HUES64 (cell line): ENCODE measurements around the gene RABGAP1L.

ENCODE experiments used
- H3K27ac ChIP-seq: 2 replicates; pipeline ENCODE4 v1.7.0; 2013; ENCODE audit warnings: low read depth, low read length, inconsistent platforms
- H3K27me3 ChIP-seq: 2 replicates; pipeline ENCODE4 v1.6.1; 2013; ENCODE audit warnings: mild to moderate bottlenecking, low read length; ENCODE audit not compliant: insufficient read depth
- H3K36me3 ChIP-seq: 2 replicates; pipeline ENCODE4 v1.6.1; 2013; ENCODE audit warnings: mild to moderate bottlenecking, low read length; ENCODE audit not compliant: insufficient read depth
- H3K4me1 ChIP-seq: 2 replicates; pipeline ENCODE4 v1.6.1; 2013; ENCODE audit warnings: mild to moderate bottlenecking, low read length, moderate library complexity; ENCODE audit not compliant: insufficient read depth
- H3K4me3 ChIP-seq: 2 replicates; pipeline ENCODE4 v1.5.1; 2013; ENCODE audit warnings: mild to moderate bottlenecking, low read length, moderate library complexity
- H3K9ac ChIP-seq: 2 replicates; pipeline ENCODE4 v1.6.1; 2013; ENCODE audit warnings: mild to moderate bottlenecking, low read depth, low read length
- H3K9me3 ChIP-seq: 2 replicates; pipeline ENCODE4 v1.6.1; 2013; ENCODE audit warnings: low read depth, low read length; ENCODE audit not compliant: insufficient read depth
- WGBS: fragments of 150-250, 120-280 bp; methylation state at CpG from one replicate; pipeline ENCODE4 v1.1.7; 2013; ENCODE audit warnings: missing lambda C conversion rate; 5-methylcytosine and 5-hydroxymethylcytosine counted together

Gene RABGAP1L

GRCh38 chr1:174274884-174275283 is 115.6 kb downstream of the RABGAP1L start:
- no peak overlapping the region for H3K27ac ChIP-seq
- H3K4me1 ChIP-seq, result no peaks in the 10 kb centered on the region
- WGBS, result 83% methylated on average over 1 of the region's 2 CpGs
- no peaks in the 10 kb centered on the region for H3K9me3 ChIP-seq
- H3K9ac ChIP-seq, result no peak overlapping the region
- H3K27me3 ChIP-seq, result no peaks in the 10 kb centered on the region
- H3K36me3 ChIP-seq, result no peaks in the 10 kb centered on the region
- H3K4me3 ChIP-seq, result no peak overlapping the region

- 94% methylated on average over 1 of the region's 1 CpG for WGBS
- no peaks in the 10 kb centered on the region for H3K9me3 ChIP-seq
- no peak overlapping the region for H3K27ac ChIP-seq
- H3K36me3 ChIP-seq, result no peaks in the 10 kb centered on the region
- H3K4me1 ChIP-seq, result no peaks in the 10 kb centered on the region
- no peak overlapping the region for H3K4me3 ChIP-seq
- no peaks in the 10 kb centered on the region for H3K27me3 ChIP-seq
- no peak overlapping the region for H3K9ac ChIP-seq
Observed at GRCh38 chr1:174276087-174276486, 116.8 kb downstream of the RABGAP1L start.

GRCh38 chr1:174284052-174284451 is 124.7 kb downstream of the RABGAP1L start:
- Histone ChIP-seq H3K27me3 (no peaks in the 10 kb centered on the region), H3K9me3 (no peaks in the 10 kb centered on the region), H3K9ac (no peak overlapping the region), H3K4me1 (no peaks in the 10 kb centered on the region), H3K36me3 (no peaks in the 10 kb centered on the region), H3K4me3 (no peak overlapping the region), H3K27ac (no peak overlapping the region)
- WGBS, result 100% methylated on average over 2 of the region's 2 CpGs

GRCh38 chr1:174286042-174286441 is 126.7 kb downstream of the RABGAP1L start:
- no peak overlapping the region for H3K27ac ChIP-seq
- H3K9me3 ChIP-seq, result no peaks in the 10 kb centered on the region
- H3K36me3 ChIP-seq, result no peaks in the 10 kb centered on the region
- H3K4me3 ChIP-seq, result no peak overlapping the region
- no peaks in the 10 kb centered on the region for H3K27me3 ChIP-seq
- no peak overlapping the region for H3K9ac ChIP-seq
- H3K4me1 ChIP-seq, result no peaks in the 10 kb centered on the region
- WGBS, result 90% methylated on average over 1 of the region's 1 CpG

GRCh38 chr1:174289644-174290310 is 130.5 kb downstream of the RABGAP1L start:
- Histone ChIP-seq H3K9ac (no peak overlapping the region), H3K36me3 (no peaks in the 10 kb centered on the region), H3K27me3 (no peaks in the 10 kb centered on the region), H3K4me1 (no peaks in the 10 kb centered on the region), H3K27ac (no peak overlapping the region), H3K9me3 (no peaks in the 10 kb centered on the region), H3K4me3 (no peak overlapping the region)
- 68% methylated on average over 2 of the region's 2 CpGs for WGBS

GRCh38 chr1:174291059-174291458 is 131.7 kb downstream of the RABGAP1L start:
- Histone ChIP-seq H3K27me3 (no peaks in the 10 kb centered on the region), H3K27ac (no peak overlapping the region), H3K9me3 (no peaks in the 10 kb centered on the region), H3K9ac (no peak overlapping the region), H3K4me1 (no peaks in the 10 kb centered on the region), H3K36me3 (no peaks in the 10 kb centered on the region), H3K4me3 (no peak overlapping the region)

- Histone ChIP-seq H3K9me3 (peaks cover 5% of the 10 kb centered on the region), H3K27ac (no peak overlapping the region), H3K9ac (no peak overlapping the region), H3K36me3 (no peaks in the 10 kb centered on the region), H3K27me3 (no peaks in the 10 kb centered on the region), H3K4me1 (no peaks in the 10 kb centered on the region), H3K4me3 (no peak overlapping the region)
- WGBS, result 94% methylated on average over 4 of the region's 4 CpGs
Observed at GRCh38 chr1:174296309-174296708, 137.0 kb downstream of the RABGAP1L start.

- H3K9me3 ChIP-seq, result peaks cover 9% of the 10 kb centered on the region
- H3K4me3 ChIP-seq, result no peak overlapping the region
- no peak overlapping the region for H3K27ac ChIP-seq
- H3K9ac ChIP-seq, result no peak overlapping the region
- WGBS, result 87% methylated on average over 10 of the region's 10 CpGs
- no peaks in the 10 kb centered on the region for H3K27me3 ChIP-seq
- H3K4me1 ChIP-seq, result no peaks in the 10 kb centered on the region
- no peaks in the 10 kb centered on the region for H3K36me3 ChIP-seq
Observed at GRCh38 chr1:174297351-174297750, 138.0 kb downstream of the RABGAP1L start.

- H3K4me3 ChIP-seq, result no peak overlapping the region
- WGBS, result 89% methylated on average over 5 of the region's 5 CpGs
- H3K36me3 ChIP-seq, result no peaks in the 10 kb centered on the region
- H3K9ac ChIP-seq, result no peak overlapping the region
- H3K27me3 ChIP-seq, result no peaks in the 10 kb centered on the region
- no peaks in the 10 kb centered on the region for H3K4me1 ChIP-seq
- H3K9me3 ChIP-seq, result peaks cover 9% of the 10 kb centered on the region
- no peak overlapping the region for H3K27ac ChIP-seq
Observed at GRCh38 chr1:174301295-174302077, 142.2 kb downstream of the RABGAP1L start.

- H3K9ac ChIP-seq, result no peak overlapping the region
- no peaks in the 10 kb centered on the region for H3K4me1 ChIP-seq
- peaks cover 2% of the 10 kb centered on the region; the same call in 1 of the 2 replicates for H3K9me3 ChIP-seq
- no peak overlapping the region for H3K27ac ChIP-seq
- H3K27me3 ChIP-seq, result no peaks in the 10 kb centered on the region
- no peak overlapping the region for H3K4me3 ChIP-seq
- H3K36me3 ChIP-seq, result no peaks in the 10 kb centered on the region
Observed at GRCh38 chr1:174308604-174309003, 149.3 kb downstream of the RABGAP1L start.

- no peak overlapping the region for H3K27ac ChIP-seq
- no peak overlapping the region for H3K9ac ChIP-seq
- H3K36me3 ChIP-seq, result no peaks in the 10 kb centered on the region
- H3K9me3 ChIP-seq, result peaks cover 10% of the 10 kb centered on the region; the same call in 1 of the 2 replicates
- H3K4me3 ChIP-seq, result no peak overlapping the region
- no peaks in the 10 kb centered on the region for H3K27me3 ChIP-seq
- no peaks in the 10 kb centered on the region for H3K4me1 ChIP-seq
Observed at GRCh38 chr1:174309490-174309889, 150.2 kb downstream of the RABGAP1L start.
